Activated T-cell treated with anti-CD3 and anti-CD28 coated beads, Interleukin-2, amount 50 U/mL, for 72 hours (primary cell): ENCODE measurements around the gene EIF4G2. TPM values are rescaled to one million over a fixed set of nuclear protein-coding genes. Genes with fewer than 3 reads are reported as not detected.

Source experiments
- ATAC-seq, 2 donors: fragments of 150-1000 bp; cut with Tn5 transposase; replicated peaks in 1 of 2; 2 replicates each; pipeline ENCODE4 v1.10.0; 2021; ENCODE audit warnings: moderate library complexity in 2 of 2, mild to moderate bottlenecking in 1 of 2
- DNase-seq, 2 donors: peaks; one replicate each; pipeline ENCODE4 v3.0.0; 2021 to 2022; ENCODE audit warnings: mixed read lengths in 1 of 2
- H3K27ac Mint-ChIP-seq: one replicate; pipeline ENCODE4 v1.8.0; 2022; ENCODE audit warnings: mild to moderate bottlenecking, moderate library complexity, mixed read lengths
- H3K27me3 Mint-ChIP-seq: one replicate; pipeline ENCODE4 v1.8.0; 2022; ENCODE audit warnings: low read depth, mixed read lengths
- H3K36me3 Mint-ChIP-seq, 2 donors: one replicate each; pipeline ENCODE4 v1.8.0; 2022; ENCODE audit warnings: mixed read lengths in 2 of 2, mild to moderate bottlenecking in 1 of 2; ENCODE audit not compliant: insufficient read depth in 2 of 2
- H3K4me1 Mint-ChIP-seq: one replicate; pipeline ENCODE4 v1.8.0; 2022; ENCODE audit warnings: low read depth, mixed read lengths
- H3K4me3 Mint-ChIP-seq, 2 donors: one replicate each; pipeline ENCODE4 v1.8.0; 2022; ENCODE audit warnings: mild to moderate bottlenecking in 2 of 2, mixed read lengths in 2 of 2, moderate library complexity in 2 of 2
- H3K9me3 Mint-ChIP-seq, 2 donors: one replicate each; pipeline ENCODE4 v1.8.0; 2022; ENCODE audit warnings: mixed read lengths in 2 of 2
- total RNA-seq, 2 donors: library from RNA; stranded (reverse); gene quantifications; one replicate each; pipeline ENCODE4 v1.2.3, GENCODE V29; 2022

The EIF4G2 gene
- total RNA-seq, 2 donors from 2014 or later = 807 to 864 TPM

DNA sequence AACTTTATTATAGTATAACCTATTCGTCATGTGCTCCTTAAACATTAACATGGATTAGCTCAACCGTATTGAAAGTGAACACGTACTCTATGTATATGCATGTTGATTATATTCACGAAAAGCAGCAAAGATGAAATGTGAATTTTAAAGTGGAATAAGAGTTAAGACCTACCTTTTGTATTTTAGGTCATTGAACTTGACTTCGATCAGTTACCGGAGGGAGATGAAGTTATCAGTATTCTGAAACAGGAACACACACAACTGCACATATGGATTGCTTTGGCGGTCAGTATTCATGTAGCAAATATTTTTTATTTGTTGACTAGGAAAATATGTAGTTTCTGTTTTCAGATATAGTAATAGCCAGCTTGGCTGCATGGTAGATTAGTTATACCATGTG lies 56.2 kb downstream of the EIF4G2 start:
- no peak for DNase-seq
- Mint-ChIP-seq H3K36me3 (peaks cover 3 to 8% of the 10 kb centered on the region in 2 donors), H3K4me1 (peaks cover 29% of the 10 kb centered on the region), H3K27ac (peak overlapping the region; percentile 70), H3K4me3 (peak overlapping the region; percentile 95 to 97), H3K27me3 (no peaks in the 10 kb centered on the region), H3K9me3 (no peaks in the 10 kb centered on the region)
- ATAC-seq = no peak

DNA sequence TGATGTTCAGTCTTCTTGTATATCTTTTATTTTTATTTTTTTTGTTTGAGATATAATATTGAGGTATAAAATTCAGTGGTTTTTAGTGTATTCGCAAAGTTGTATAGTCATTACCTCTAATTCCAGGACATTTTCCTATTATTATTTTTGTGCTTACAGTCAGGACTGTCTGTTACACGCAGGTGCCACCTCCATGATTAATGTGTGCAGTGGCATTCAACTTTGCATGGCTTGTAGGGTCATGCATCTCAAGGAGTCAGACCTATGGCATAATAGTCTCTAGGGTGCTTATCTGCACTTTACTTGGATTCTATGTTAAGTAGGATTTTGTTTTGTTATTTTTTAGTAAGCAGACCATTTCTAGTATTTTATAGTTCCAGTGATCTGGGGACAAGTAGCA lies 56.7 kb downstream of the EIF4G2 start:
- Mint-ChIP-seq H3K4me1 (peaks cover 29% of the 10 kb centered on the region), H3K27ac (peak overlapping the region; percentile 94), H3K4me3 (peak overlapping the region; percentile 95 to 97), H3K27me3 (no peaks in the 10 kb centered on the region), H3K9me3 (no peaks in the 10 kb centered on the region), H3K36me3 (peaks cover 3 to 8% of the 10 kb centered on the region in 2 donors)
- ATAC-seq (no peak), DNase-seq (no peak)

DNA sequence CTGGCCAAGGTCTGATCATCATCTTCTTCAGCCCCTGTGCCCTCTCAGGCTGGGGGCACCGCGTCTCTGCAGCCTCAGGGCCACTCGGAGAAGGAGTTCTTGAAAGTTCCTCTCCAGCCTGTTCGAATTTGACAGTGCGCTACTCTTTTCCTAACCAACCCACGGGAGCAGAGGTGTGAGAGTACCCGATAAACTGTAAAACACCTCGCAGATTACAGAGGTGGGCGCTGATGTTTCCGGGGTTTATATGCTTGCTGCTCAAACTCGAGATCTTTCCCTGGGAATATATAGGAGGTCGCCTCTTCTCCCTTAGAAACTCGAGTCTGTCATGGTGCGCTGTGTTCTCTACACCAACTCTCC lies 57.2 kb downstream of the EIF4G2 start:
- no peak for ATAC-seq
- H3K36me3 Mint-ChIP-seq = peaks cover 3 to 8% of the 10 kb centered on the region in 2 donors
- H3K4me3 Mint-ChIP-seq = peak overlapping the region; percentile 95 to 97
- peak overlapping the region; percentile 94 for H3K27ac Mint-ChIP-seq
- no peak for DNase-seq
- peaks cover 29% of the 10 kb centered on the region for H3K4me1 Mint-ChIP-seq
- H3K27me3 Mint-ChIP-seq = no peaks in the 10 kb centered on the region
- H3K9me3 Mint-ChIP-seq = no peaks in the 10 kb centered on the region

DNA sequence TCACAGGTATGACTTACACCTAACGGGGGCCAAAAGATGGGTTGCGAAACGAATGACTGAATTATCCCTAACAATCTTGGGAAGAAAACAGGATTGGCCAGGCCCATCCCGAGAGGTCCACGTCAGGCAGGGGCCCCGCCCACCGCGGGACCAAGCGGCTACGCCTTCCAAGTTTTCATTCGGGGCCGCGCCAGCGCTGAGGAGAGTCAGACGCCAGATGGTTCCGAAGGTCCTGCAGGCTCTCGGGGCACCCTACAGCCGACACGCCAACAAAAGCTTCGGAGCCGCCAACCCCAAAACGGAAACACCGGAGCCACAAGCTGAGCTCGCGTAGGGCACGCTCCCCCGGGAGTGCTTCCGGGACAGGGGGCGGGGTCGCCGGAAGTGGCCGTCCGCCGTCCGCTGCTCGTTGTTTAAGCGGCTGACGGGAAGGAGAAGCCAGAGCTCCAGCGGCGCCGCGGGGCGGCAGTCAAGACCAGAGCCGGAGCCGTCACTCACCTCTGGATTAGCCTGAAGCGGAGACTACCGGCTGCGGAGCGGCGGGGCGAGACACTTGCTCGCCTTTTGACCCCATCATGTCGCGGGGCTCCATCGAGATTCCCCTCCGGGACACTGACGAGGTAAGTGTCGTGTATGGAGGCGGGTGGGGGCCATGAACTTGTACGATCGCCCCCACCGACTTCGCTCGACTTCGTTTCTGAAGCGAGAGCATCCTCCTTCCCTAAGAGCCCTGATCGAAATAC lies 57.7 kb downstream of the EIF4G2 start, which contains the start of gene CTR9:
Gene CTR9 (plus strand): TSS at position 409 of the 743 bp plus-strand sequence. CDS start 167 bp downstream, at position 576.
- ATAC-seq = peak; percentile 95 to 97
- H3K4me1 Mint-ChIP-seq = peaks cover 29% of the 10 kb centered on the region
- H3K4me3 Mint-ChIP-seq = peak within 1 kb of the TSS; percentile 95 to 97
- H3K27ac Mint-ChIP-seq = peak within 1 kb of the TSS; percentile 94
- H3K9me3 Mint-ChIP-seq = no peaks in the 10 kb centered on the region
- H3K36me3 Mint-ChIP-seq = peaks cover 3 to 8% of the 10 kb centered on the region in 2 donors
- no peaks in the 10 kb centered on the region for H3K27me3 Mint-ChIP-seq
- peak; percentile 96 for DNase-seq

DNA sequence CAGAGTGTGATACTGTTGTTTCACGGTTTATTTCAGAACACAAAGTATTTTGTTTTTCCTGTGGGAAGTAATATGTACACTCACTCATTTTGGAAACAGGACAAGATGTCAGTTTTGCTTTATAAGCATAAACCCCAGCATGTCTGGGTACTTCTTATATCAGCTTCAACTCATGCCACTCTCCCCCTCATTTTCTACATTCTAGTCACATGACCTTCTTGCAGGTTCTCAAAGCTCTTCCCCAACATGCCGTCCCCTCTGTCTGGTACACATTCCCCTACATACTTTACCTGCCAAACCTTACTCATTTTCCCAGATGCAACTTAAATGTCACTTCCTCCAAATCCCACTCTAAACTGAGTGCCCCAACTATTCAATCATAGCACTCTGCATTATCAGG lies 59.2 kb downstream of the EIF4G2 start:
- Mint-ChIP-seq H3K9me3 (no peaks in the 10 kb centered on the region), H3K27ac (no peak overlapping the region), H3K36me3 (peaks cover 0 to 1% of the 10 kb centered on the region in 2 donors), H3K4me1 (peaks cover 29% of the 10 kb centered on the region), H3K4me3 (peak overlapping the region in 1 of 2 donors; percentile 0), H3K27me3 (no peaks in the 10 kb centered on the region)
- ATAC-seq = no peak
- DNase-seq = no peak

DNA sequence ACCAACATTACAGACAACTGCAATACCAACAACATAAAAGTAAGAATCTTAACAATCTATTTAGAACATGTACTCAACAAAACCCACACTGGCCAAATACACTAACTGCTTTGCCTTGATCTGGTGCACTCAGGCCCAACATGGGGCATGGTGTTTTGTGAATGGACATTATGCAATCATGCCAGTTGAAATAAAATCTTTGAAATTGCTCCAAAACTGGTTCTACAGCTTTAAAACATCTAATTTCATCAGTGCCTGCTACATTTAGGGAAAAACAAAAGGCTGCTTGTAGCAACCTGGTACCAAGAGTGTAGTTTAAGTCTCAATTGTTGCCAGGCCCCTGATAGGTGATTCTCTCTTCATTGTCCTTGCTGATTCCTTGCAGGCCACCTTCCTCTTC lies 61.0 kb downstream of the EIF4G2 start:
- Mint-ChIP-seq H3K36me3 (peaks cover 0 to 1% of the 10 kb centered on the region in 2 donors), H3K9me3 (no peaks in the 10 kb centered on the region), H3K4me1 (peaks cover 32% of the 10 kb centered on the region), H3K27ac (no peak overlapping the region), H3K4me3 (no peak overlapping the region), H3K27me3 (no peaks in the 10 kb centered on the region)
- ATAC-seq (no peak), DNase-seq (no peak)

Other genes with a start within 250 kb of the EIF4G2 start
- gene LYVE1, start 240.3 kb downstream of the EIF4G2 start, total RNA-seq = not detected
- gene IRAG1, start 115.2 kb downstream of the EIF4G2 start, total RNA-seq = under 1 TPM in 1 of 2 donors, not detected in 1; 0.09 TPM
- gene CTR9, start 57.7 kb downstream of the EIF4G2 start, total RNA-seq = 10 to 100 TPM; 33.1 to 41.0 TPM
- 10 to 100 TPM; 46.1 to 46.4 TPM for gene ZBED5, start 49.1 kb upstream of the EIF4G2 start, total RNA-seq